ENCODE measurements around the gene MAFB. TPM values are rescaled to one million over a fixed set of nuclear protein-coding genes. Genes with fewer than 3 reads are reported as not detected.

The MAFB gene
- total RNA-seq, 1 experiment from 2014 or later = 0.88 TPM

- ChIA-PET CTCF (no interaction called here), POLR2A (no interaction called here)
- BruUV-seq (replicated peaks) = no TSS peak
- Histone ChIP-seq H3K36me3 (ENCODE audit: control insufficient read depth, insufficient read depth, low read length) (no peaks in the 10 kb centered on the region), H3K4me3 (ENCODE audit: low read depth, low read length) (no peak overlapping the region), H3K4me1 (peaks cover 8% of the 10 kb centered on the region; the same call in 1 of the 2 replicates), H3K9me3 (no peaks in the 10 kb centered on the region), H3K27me3 (replicated peaks; ENCODE audit: control insufficient read depth, insufficient read depth, low read length) (peaks cover 5% of the 10 kb centered on the region)
- H3K4me3 Mint-ChIP-seq (ENCODE audit: unreplicated experiment) = no peak overlapping the region
- H3K4me1 Mint-ChIP-seq (ENCODE audit: low read depth, unreplicated experiment) = peaks cover 6% of the 10 kb centered on the region
- peaks cover 31% of the 10 kb centered on the region for H3K27me3 Mint-ChIP-seq (ENCODE audit: insufficient read depth, unreplicated experiment)
- H3K36me3 Mint-ChIP-seq (ENCODE audit: insufficient read depth, unreplicated experiment) = no peaks in the 10 kb centered on the region
- no peak for TF ChIP-seq CTCF (IDR thresholded peaks at IDR 0.05; ENCODE audit: insufficient read depth in 1 of 2, low read depth in 1 of 2, low read length in 1 of 2, severe bottlenecking in 1 of 2, unreplicated experiment in 1 of 2)
- intact Hi-C loops (cut with micrococcal nuclease; ENCODE audit: unreplicated experiment) = loop anchor here (10.0 kb wide), 1 partner anchor 237 kb away; no protein-coding TSS in a partner anchor
- no peaks in the 10 kb centered on the region for H3K9me3 Mint-ChIP-seq (ENCODE audit: unreplicated experiment)
- DNase-seq = no peak
- no peak overlapping the region for H3K27ac Mint-ChIP-seq (ENCODE audit: unreplicated experiment)
Observed at GRCh38 chr20:40681684-40682083, 7.4 kb downstream of the MAFB start.

GRCh38 chr20:40681165-40681564 is 7.9 kb downstream of the MAFB start:
- Histone ChIP-seq H3K9me3 (no peaks in the 10 kb centered on the region), H3K27me3 (replicated peaks; ENCODE audit: control insufficient read depth, insufficient read depth, low read length) (peaks cover 5% of the 10 kb centered on the region), H3K4me3 (ENCODE audit: low read depth, low read length) (no peak overlapping the region), H3K36me3 (ENCODE audit: control insufficient read depth, insufficient read depth, low read length) (no peaks in the 10 kb centered on the region), H3K4me1 (peaks cover 8% of the 10 kb centered on the region; the same call in 1 of the 2 replicates)
- ChIA-PET CTCF (no interaction called here), POLR2A (no interaction called here)
- Mint-ChIP-seq H3K9me3 (ENCODE audit: unreplicated experiment) (no peaks in the 10 kb centered on the region), H3K4me1 (ENCODE audit: low read depth, unreplicated experiment) (peaks cover 6% of the 10 kb centered on the region), H3K36me3 (ENCODE audit: insufficient read depth, unreplicated experiment) (no peaks in the 10 kb centered on the region), H3K27ac (ENCODE audit: unreplicated experiment) (no peak overlapping the region), H3K4me3 (ENCODE audit: unreplicated experiment) (no peak overlapping the region), H3K27me3 (ENCODE audit: insufficient read depth, unreplicated experiment) (peaks cover 26% of the 10 kb centered on the region)
- no peak for TF ChIP-seq CTCF (IDR thresholded peaks at IDR 0.05; ENCODE audit: insufficient read depth in 1 of 2, low read depth in 1 of 2, low read length in 1 of 2, severe bottlenecking in 1 of 2, unreplicated experiment in 1 of 2)
- DNase-seq = no peak
- BruUV-seq (replicated peaks) = no TSS peak
- intact Hi-C loops (cut with micrococcal nuclease; ENCODE audit: unreplicated experiment) = loop anchor here (10.0 kb wide), 1 partner anchor 236 kb away; no protein-coding TSS in a partner anchor

- CTCF ChIA-PET = no interaction called here
- Mint-ChIP-seq H3K9me3 (ENCODE audit: unreplicated experiment) (no peaks in the 10 kb centered on the region), H3K4me1 (ENCODE audit: low read depth, unreplicated experiment) (peaks cover 6% of the 10 kb centered on the region), H3K4me3 (ENCODE audit: unreplicated experiment) (no peak overlapping the region), H3K27me3 (ENCODE audit: insufficient read depth, unreplicated experiment) (peaks cover 26% of the 10 kb centered on the region), H3K27ac (ENCODE audit: unreplicated experiment) (no peak overlapping the region), H3K36me3 (ENCODE audit: insufficient read depth, unreplicated experiment) (no peaks in the 10 kb centered on the region)
- TF ChIP-seq CTCF (IDR thresholded peaks at IDR 0.05; ENCODE audit: insufficient read depth in 1 of 2, low read depth in 1 of 2, low read length in 1 of 2, severe bottlenecking in 1 of 2, unreplicated experiment in 1 of 2) = no peak
- Histone ChIP-seq H3K4me3 (ENCODE audit: low read depth, low read length) (no peak overlapping the region), H3K36me3 (ENCODE audit: control insufficient read depth, insufficient read depth, low read length) (no peaks in the 10 kb centered on the region), H3K4me1 (peaks cover 8% of the 10 kb centered on the region; the same call in 1 of the 2 replicates), H3K9me3 (no peaks in the 10 kb centered on the region), H3K27me3 (replicated peaks; ENCODE audit: control insufficient read depth, insufficient read depth, low read length) (peaks cover 3% of the 10 kb centered on the region)
- no peak for DNase-seq
- POLR2A ChIA-PET = no interaction called here
- no TSS peak for BruUV-seq (replicated peaks)
- intact Hi-C loops (cut with micrococcal nuclease; ENCODE audit: unreplicated experiment) = loop anchor here (10.0 kb wide), 1 partner anchor 236 kb away; no protein-coding TSS in a partner anchor
Observed at GRCh38 chr20:40680161-40680959, 8.7 kb downstream of the MAFB start.

Data from Caco-2 (cell line).